Hepatocyte (in vitro differentiated cells): ENCODE measurements around the gene DCAF11.

Experiments used
- EZH2 ChIP-seq: fragments of 200-600 bp; sonication (generic); IDR thresholded peaks from 2 replicates; pipeline ENCODE4 v1.6.1; 2016; ENCODE audit warnings: antibody characterized with exemption, mild to moderate bottlenecking, borderline replicate concordance
- TF ChIP-seq, protein P1 (sequence below): fragments of 200-600 bp; sonication (generic); IDR thresholded peaks from 2 replicates; pipeline ENCODE4 v1.5.1; 2016; ENCODE audit warnings: antibody characterized with exemption, mild to moderate bottlenecking; ENCODE audit not compliant: poor library complexity

- TF ChIP-seq, protein P1, sequence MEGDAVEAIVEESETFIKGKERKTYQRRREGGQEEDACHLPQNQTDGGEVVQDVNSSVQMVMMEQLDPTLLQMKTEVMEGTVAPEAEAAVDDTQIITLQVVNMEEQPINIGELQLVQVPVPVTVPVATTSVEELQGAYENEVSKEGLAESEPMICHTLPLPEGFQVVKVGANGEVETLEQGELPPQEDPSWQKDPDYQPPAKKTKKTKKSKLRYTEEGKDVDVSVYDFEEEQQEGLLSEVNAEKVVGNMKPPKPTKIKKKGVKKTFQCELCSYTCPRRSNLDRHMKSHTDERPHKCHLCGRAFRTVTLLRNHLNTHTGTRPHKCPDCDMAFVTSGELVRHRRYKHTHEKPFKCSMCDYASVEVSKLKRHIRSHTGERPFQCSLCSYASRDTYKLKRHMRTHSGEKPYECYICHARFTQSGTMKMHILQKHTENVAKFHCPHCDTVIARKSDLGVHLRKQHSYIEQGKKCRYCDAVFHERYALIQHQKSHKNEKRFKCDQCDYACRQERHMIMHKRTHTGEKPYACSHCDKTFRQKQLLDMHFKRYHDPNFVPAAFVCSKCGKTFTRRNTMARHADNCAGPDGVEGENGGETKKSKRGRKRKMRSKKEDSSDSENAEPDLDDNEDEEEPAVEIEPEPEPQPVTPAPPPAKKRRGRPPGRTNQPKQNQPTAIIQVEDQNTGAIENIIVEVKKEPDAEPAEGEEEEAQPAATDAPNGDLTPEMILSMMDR = no peak
- no peak for TF ChIP-seq EZH2
These were observed at the start of gene DCAF11, which contains the start of gene NRL for GRCh38 chr14:24114532-24115421.
